Progenitor cell of endocrine pancreas (in vitro differentiated cells): ENCODE data around the gene RAB6B. TPM values are rescaled to one million over a fixed set of nuclear protein-coding genes. Genes with fewer than 3 reads are reported as not detected.

ENCODE experiments used
- DNase-seq: peaks from one replicate; pipeline ENCODE4 v3.0.0; 2021; ENCODE audit warnings: low spot score; ENCODE audit not compliant: unreplicated experiment
- H3K27ac Mint-ChIP-seq: 2 replicates; pipeline ENCODE4 v1.8.0; 2021; ENCODE audit warnings: mild to moderate bottlenecking, moderate library complexity, mixed read lengths
- H3K27me3 Mint-ChIP-seq: 2 replicates; pipeline ENCODE4 v1.8.0; 2021; ENCODE audit warnings: mixed read lengths
- H3K36me3 Mint-ChIP-seq: 2 replicates; pipeline ENCODE4 v1.8.0; 2022; ENCODE audit warnings: mixed read lengths; ENCODE audit not compliant: insufficient read depth
- H3K4me1 Mint-ChIP-seq: 2 replicates; pipeline ENCODE4 v1.8.0; 2021; ENCODE audit warnings: low read depth, mixed read lengths
- H3K4me3 Mint-ChIP-seq: 2 replicates; pipeline ENCODE4 v1.8.0; 2021; ENCODE audit warnings: low read depth, mild to moderate bottlenecking, moderate library complexity, mixed read lengths
- H3K9me3 Mint-ChIP-seq: 2 replicates; pipeline ENCODE4 v1.8.0; 2021; ENCODE audit warnings: low read depth, mixed read lengths
- total RNA-seq: library from RNA; stranded (reverse); gene quantifications from 2 replicates; pipeline ENCODE4 v1.2.1, GENCODE V29; 2021
- TF ChIP-seq, protein P1 (sequence below): fragments of 200-600 bp; sonication (generic); IDR thresholded peaks from one replicate; pipeline ENCODE4 v1.5.0; 2021; ENCODE audit warnings: antibody characterized with exemption, mild to moderate bottlenecking; ENCODE audit not compliant: unreplicated experiment

The RAB6B gene
- total RNA-seq, 1 donor from 2014 or later, result 10.5 TPM

DNA sequence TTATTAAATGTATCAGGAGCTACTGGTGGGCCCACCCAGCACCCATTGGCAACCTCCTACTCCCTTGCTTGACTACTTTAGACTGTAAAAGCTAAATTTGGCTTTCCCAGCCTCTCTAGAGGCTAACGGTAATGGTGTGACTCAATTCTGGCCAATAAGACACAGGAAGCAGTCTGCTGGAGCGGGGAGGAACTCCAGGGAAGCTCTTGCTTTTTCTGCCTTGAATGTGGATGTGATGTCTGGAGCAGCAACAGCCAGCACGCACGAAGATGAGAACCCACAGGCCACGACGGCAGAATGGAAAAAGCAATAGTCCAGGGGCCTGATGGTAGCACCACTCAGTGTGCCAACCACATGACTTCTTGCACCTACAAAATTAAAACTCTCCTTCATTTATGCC lies 39.9 kb downstream of the RAB6B start:
- Mint-ChIP-seq H3K4me1 (peaks cover 4% of the 10 kb centered on the region), H3K27ac (no peak overlapping the region), H3K9me3 (no peaks in the 10 kb centered on the region), H3K27me3 (peaks cover 12% of the 10 kb centered on the region), H3K4me3 (no peak overlapping the region), H3K36me3 (no peaks in the 10 kb centered on the region)
- DNase-seq, result no peak
- TF ChIP-seq, protein P1, sequence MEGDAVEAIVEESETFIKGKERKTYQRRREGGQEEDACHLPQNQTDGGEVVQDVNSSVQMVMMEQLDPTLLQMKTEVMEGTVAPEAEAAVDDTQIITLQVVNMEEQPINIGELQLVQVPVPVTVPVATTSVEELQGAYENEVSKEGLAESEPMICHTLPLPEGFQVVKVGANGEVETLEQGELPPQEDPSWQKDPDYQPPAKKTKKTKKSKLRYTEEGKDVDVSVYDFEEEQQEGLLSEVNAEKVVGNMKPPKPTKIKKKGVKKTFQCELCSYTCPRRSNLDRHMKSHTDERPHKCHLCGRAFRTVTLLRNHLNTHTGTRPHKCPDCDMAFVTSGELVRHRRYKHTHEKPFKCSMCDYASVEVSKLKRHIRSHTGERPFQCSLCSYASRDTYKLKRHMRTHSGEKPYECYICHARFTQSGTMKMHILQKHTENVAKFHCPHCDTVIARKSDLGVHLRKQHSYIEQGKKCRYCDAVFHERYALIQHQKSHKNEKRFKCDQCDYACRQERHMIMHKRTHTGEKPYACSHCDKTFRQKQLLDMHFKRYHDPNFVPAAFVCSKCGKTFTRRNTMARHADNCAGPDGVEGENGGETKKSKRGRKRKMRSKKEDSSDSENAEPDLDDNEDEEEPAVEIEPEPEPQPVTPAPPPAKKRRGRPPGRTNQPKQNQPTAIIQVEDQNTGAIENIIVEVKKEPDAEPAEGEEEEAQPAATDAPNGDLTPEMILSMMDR, result no peak

GRCh38 chr3:133855002-133855370 lies 40.7 kb downstream of the RAB6B start:
- DNase-seq, result no peak

GRCh38 chr3:133854264-133855001 lies 41.2 kb downstream of the RAB6B start:
- no peak overlapping the region for H3K4me3 Mint-ChIP-seq
- no peak for DNase-seq
- peaks cover 4% of the 10 kb centered on the region for H3K4me1 Mint-ChIP-seq
- TF ChIP-seq, protein P1, result no peak
- no peaks in the 10 kb centered on the region for H3K9me3 Mint-ChIP-seq
- no peak overlapping the region for H3K27ac Mint-ChIP-seq
- peaks cover 24% of the 10 kb centered on the region for H3K27me3 Mint-ChIP-seq
- H3K36me3 Mint-ChIP-seq, result no peaks in the 10 kb centered on the region

More at GRCh38 chr3:133855002-133855370, 40.7 kb downstream of the RAB6B start:
- Mint-ChIP-seq H3K4me3 (no peak overlapping the region), H3K4me1 (peaks cover 4% of the 10 kb centered on the region), H3K9me3 (no peaks in the 10 kb centered on the region), H3K36me3 (no peaks in the 10 kb centered on the region), H3K27ac (no peak overlapping the region), H3K27me3 (peaks cover 20% of the 10 kb centered on the region)
- TF ChIP-seq, protein P1, result no peak

DNA sequence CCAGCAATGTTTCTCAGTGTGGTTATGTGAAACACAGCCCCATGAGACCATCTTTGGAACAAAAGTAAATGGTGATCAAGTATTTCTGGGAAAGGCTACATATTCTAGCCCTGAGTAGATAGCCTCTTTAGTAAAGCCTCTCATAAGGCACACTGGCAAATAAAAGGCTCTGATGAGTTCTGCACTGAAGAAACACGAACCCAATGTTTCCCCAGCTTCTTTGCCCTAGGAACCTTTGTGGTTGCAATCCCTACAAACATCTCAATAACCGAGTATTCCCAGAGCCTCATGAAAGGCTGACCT lies 41.8 kb downstream of the RAB6B start:
- Mint-ChIP-seq H3K27ac (no peak overlapping the region), H3K4me1 (peaks cover 4% of the 10 kb centered on the region), H3K27me3 (peaks cover 27% of the 10 kb centered on the region), H3K4me3 (no peak overlapping the region), H3K9me3 (no peaks in the 10 kb centered on the region), H3K36me3 (no peaks in the 10 kb centered on the region)
- TF ChIP-seq, protein P1, result no peak
- DNase-seq, result no peak

DNA sequence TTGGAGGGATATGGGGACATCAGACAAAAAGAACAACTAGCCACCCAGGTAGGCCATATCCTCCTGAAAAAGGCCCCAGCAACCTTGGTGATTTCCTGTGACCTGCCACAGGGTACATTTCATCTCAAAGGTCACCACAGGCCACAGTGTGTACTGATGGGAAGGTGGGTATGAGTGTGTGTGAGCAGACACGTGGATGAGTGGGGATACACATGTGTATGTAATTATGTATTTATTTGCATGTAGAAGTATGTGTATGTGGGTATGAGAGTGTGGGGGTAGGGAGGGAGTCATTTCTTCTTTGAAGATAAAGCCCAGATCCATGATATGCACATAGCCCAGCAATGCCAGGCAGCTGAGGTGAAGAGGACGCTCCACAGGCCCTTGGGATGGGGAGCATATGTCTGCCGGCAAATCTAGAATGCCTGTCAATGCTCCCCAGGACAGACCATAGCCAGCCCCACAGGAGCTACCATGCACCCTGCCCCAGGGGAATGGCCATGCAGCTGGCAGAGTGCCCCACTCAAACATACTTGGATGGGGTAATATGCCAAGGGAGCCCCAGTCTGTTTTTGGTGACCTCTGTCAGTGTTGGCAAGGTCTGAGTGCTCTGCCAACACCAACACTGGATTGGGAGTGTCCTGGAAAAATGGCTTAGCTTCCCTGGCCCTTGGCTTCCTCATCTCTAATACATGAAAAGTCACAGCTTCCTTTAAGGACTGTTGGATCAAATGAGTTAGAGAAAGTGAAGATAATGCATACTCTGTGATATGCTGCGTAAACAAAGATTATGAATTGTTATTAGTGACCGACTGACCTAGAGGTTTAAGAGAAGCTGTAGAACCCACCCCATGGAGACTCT lies 42.4 kb downstream of the RAB6B start:
- Mint-ChIP-seq H3K9me3 (no peaks in the 10 kb centered on the region), H3K27me3 (peaks cover 29% of the 10 kb centered on the region), H3K36me3 (no peaks in the 10 kb centered on the region), H3K4me1 (peaks cover 4% of the 10 kb centered on the region), H3K27ac (no peak overlapping the region), H3K4me3 (no peak overlapping the region)
- DNase-seq, result no peak
- TF ChIP-seq, protein P1, result no peak
